Measurements from ENCODE around the gene ADCY5.

ADCY5 gene

GRCh38 chr3:123385001-123385401 lies 63.9 kb downstream of the ADCY5 start:
- no peak for DNase-seq

GRCh38 chr3:123384256-123384655 lies 64.6 kb downstream of the ADCY5 start:
- no peak for DNase-seq

- no peak for DNase-seq
These were observed 65.5 kb downstream of the ADCY5 start for GRCh38 chr3:123383091-123384053.

- no peak for DNase-seq
These were observed 68.6 kb downstream of the ADCY5 start for GRCh38 chr3:123380261-123380660.

GRCh38 chr3:123379041-123379830 lies 69.7 kb downstream of the ADCY5 start:
- DNase-seq = no peak

GRCh38 chr3:123378409-123378915 lies 70.4 kb downstream of the ADCY5 start:
- DNase-seq = no peak

GRCh38 chr3:123377243-123377740 lies 71.6 kb downstream of the ADCY5 start:
- no peak for DNase-seq

- DNase-seq = no peak
These were observed 72.2 kb downstream of the ADCY5 start for GRCh38 chr3:123376451-123377242.

GRCh38 chr3:123375014-123375940 lies 73.6 kb downstream of the ADCY5 start:
- no peak for DNase-seq

- no peak for DNase-seq
These were observed 74.9 kb downstream of the ADCY5 start for GRCh38 chr3:123374016-123374415.

- no peak for DNase-seq
These were observed 75.4 kb downstream of the ADCY5 start for GRCh38 chr3:123373474-123373987.

- DNase-seq = no peak
These were observed 76.0 kb downstream of the ADCY5 start for GRCh38 chr3:123372686-123373473.

- DNase-seq = no peak
These were observed 76.8 kb downstream of the ADCY5 start for GRCh38 chr3:123371859-123372685.

- DNase-seq = no peak
These were observed 77.5 kb downstream of the ADCY5 start for GRCh38 chr3:123371426-123371825.

GRCh38 chr3:123370819-123371218 lies 78.1 kb downstream of the ADCY5 start:
- DNase-seq = no peak

- no peak for DNase-seq
These were observed 79.8 kb downstream of the ADCY5 start for GRCh38 chr3:123369085-123369484.

- no peak for DNase-seq
These were observed 81.3 kb downstream of the ADCY5 start for GRCh38 chr3:123367467-123368154.

- no peak for DNase-seq
These were observed 83.3 kb downstream of the ADCY5 start for GRCh38 chr3:123365450-123366143.
